ENCODE measurements around the gene NPR1.

Gene NPR1

DNA sequence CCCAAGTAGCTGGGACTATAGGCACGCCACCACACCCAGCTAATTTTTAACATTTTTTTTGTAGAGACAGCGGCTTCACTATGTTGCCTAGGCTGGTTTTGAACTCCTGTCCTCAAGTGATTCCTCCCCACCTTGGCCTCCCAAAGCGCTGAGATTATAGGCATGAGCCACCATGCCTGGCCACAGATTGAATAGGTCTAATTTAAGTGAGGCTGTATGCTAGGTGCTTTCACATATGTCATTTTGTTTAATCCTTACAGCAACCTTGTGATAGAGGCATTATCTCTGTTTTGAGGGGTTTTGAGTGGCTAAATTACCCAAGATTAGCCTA is 56.6 kb downstream of the NPR1 start:
- TF ChIP-seq CTCF (IDR thresholded peaks at IDR 0.05; ENCODE audit: insufficient read depth, low read length, poor library complexity, severe bottlenecking), result no peak
- H3K36me3 ChIP-seq (ENCODE audit: control insufficient read depth, insufficient read depth, low read length), result no peaks in the 10 kb centered on the region; the same call in 1 of the 2 replicates
- no peak for DNase-seq (ENCODE audit: extremely low read depth, insufficient read length)
- no peaks in the 10 kb centered on the region for H3K27me3 ChIP-seq (replicated peaks; ENCODE audit: control insufficient read depth, insufficient read depth, low read length)
- H3K4me3 ChIP-seq (replicated peaks; ENCODE audit: low read depth, low read length), result no peak overlapping the region

DNA sequence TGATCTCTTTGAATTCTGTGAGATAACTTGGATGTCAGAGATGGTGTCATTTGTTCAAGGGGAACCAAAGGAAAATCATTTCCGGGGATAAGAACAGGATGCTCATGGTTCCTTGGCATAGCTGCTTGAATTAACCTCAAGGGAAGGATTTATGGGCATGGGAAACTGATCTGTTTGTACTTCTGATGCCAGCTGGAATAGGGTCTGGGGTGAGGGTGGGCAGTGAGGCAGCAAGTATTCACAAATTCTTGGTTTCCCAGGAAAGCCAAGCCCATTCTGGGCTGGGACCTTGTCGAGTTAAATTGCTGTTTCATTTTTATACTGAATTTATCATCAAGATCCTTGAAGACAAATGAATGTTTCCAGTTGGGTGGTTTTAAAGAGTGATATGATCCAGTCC is 63.5 kb downstream of the NPR1 start:
- Histone ChIP-seq H3K36me3 (ENCODE audit: control insufficient read depth, insufficient read depth, low read length) (peaks cover 9% of the 10 kb centered on the region), H3K4me3 (replicated peaks; ENCODE audit: low read depth, low read length) (no peak overlapping the region), H3K27me3 (replicated peaks; ENCODE audit: control insufficient read depth, insufficient read depth, low read length) (no peaks in the 10 kb centered on the region)
- DNase-seq (ENCODE audit: extremely low read depth, insufficient read length), result no peak
- TF ChIP-seq CTCF (IDR thresholded peaks at IDR 0.05; ENCODE audit: insufficient read depth, low read length, poor library complexity, severe bottlenecking), result no peak

DNA sequence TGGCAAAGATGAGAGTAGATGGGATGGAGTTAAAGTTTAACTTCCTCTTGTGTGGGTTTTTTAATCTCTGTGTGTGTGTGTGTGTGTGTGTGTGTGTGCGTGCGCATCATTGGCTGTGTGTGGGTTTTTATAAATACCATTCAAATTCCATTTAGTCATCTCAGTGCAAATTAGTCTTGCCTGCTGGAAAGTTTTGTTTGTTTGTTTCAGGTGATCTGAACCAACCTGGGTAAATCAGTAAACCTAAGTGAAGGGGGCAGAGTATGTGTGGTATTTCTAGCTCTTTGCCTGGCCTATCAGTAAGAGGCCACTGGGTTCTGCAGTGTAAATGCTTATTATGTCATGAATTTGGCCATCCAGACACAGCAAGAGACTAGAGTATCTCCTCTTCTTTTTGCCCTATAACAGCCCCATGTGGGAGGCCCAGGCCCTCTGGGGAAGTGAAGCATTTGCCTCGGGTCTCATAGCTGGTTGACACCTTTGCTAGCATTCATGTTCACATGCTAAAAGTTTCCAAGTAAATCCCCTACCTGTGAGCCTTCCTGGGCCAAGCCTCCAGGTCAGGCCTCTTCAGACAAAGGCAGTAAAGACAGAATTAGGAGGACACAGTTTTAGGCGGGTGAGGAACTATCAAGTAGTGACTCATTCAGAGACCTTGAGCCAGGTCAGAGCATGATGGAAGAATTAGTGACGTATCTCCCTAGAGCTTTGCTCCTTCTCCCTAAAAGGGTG is 64.1 kb downstream of the NPR1 start:
- peak; percentile 47 for DNase-seq (ENCODE audit: extremely low read depth, insufficient read length)
- Histone ChIP-seq H3K4me3 (replicated peaks; ENCODE audit: low read depth, low read length) (no peak overlapping the region), H3K27me3 (replicated peaks; ENCODE audit: control insufficient read depth, insufficient read depth, low read length) (no peaks in the 10 kb centered on the region), H3K36me3 (ENCODE audit: control insufficient read depth, insufficient read depth, low read length) (peaks cover 11% of the 10 kb centered on the region)
- TF ChIP-seq CTCF (IDR thresholded peaks at IDR 0.05; ENCODE audit: insufficient read depth, low read length, poor library complexity, severe bottlenecking), result no peak

Data from GM06990 (cell line).